Renal cortex interstitium (tissue), 11 donors: Measurements from ENCODE around the gene ZG16B. TPM values are rescaled to one million over a fixed set of nuclear protein-coding genes. Genes with fewer than 3 reads are reported as not detected.

Source experiments
- DNase-seq, 11 donors: peaks; one replicate each; pipeline ENCODE4 v3.0.0-alpha.2; 2013; ENCODE audit warnings: low read depth in 9 of 11, low spot score in 4 of 11; ENCODE audit errors: extremely low read depth in 1 of 11
- polyA plus RNA-seq, 3 donors: library from polyadenylated mRNA; unstranded; fragments of 120-200 nt; gene quantifications; one replicate each; pipeline ENCODE4 v1.2.1, GENCODE V29; 2013; ENCODE audit not compliant: insufficient read length in 3 of 3

The ZG16B gene
- polyA plus RNA-seq, 3 donors, result 0.70 TPM; not detected in 2

GRCh38 chr16:2835638-2836493 is 5.8 kb downstream of the ZG16B start:
- no peak for DNase-seq

GRCh38 chr16:2836646-2837508 is 6.8 kb downstream of the ZG16B start:
- no peak for DNase-seq

GRCh38 chr16:2838928-2839327 is 8.8 kb downstream of the ZG16B start:
- DNase-seq, result peak in 7 of 11 donors; percentile 37 to 57 (median 49)

GRCh38 chr16:2839650-2840450 is 9.7 kb downstream of the ZG16B start:
- no peak for DNase-seq

GRCh38 chr16:2840914-2841313 is 10.8 kb downstream of the ZG16B start:
- DNase-seq, result no peak

GRCh38 chr16:2841606-2842339 is 11.7 kb downstream of the ZG16B start:
- no peak for DNase-seq

- DNase-seq, result peak in 3 of 11 donors; percentile 38 to 71 (median 47)
These were observed 12.4 kb downstream of the ZG16B start for GRCh38 chr16:2842340-2843000.

- DNase-seq, result no peak
These were observed 13.4 kb downstream of the ZG16B start for GRCh38 chr16:2843526-2843925.

GRCh38 chr16:2845116-2845515 is 15.0 kb downstream of the ZG16B start:
- no peak for DNase-seq

- no peak for DNase-seq
These were observed 16.6 kb downstream of the ZG16B start for GRCh38 chr16:2846511-2847310.

GRCh38 chr16:2848933-2849725 is 19.0 kb downstream of the ZG16B start:
- DNase-seq, result no peak

GRCh38 chr16:2852003-2852730 is 22.1 kb downstream of the ZG16B start:
- DNase-seq, result no peak

GRCh38 chr16:2852731-2853507 is 22.8 kb downstream of the ZG16B start:
- DNase-seq, result no peak

GRCh38 chr16:2853531-2854073 is 23.5 kb downstream of the ZG16B start:
- DNase-seq, result no peak
